ENCODE data around the gene CCNG2.

CCNG2 gene

GRCh38 chr4:77154065-77154464, 2.9 kb upstream of the CCNG2 start:
- Mint-ChIP-seq H3K4me3 (no peak overlapping the region), H3K27ac (no peak overlapping the region), H3K9me3 (no peaks in the 10 kb centered on the region), H3K36me3 (ENCODE audit: insufficient read depth) (peaks cover 25% of the 10 kb centered on the region), H3K4me1 (ENCODE audit: low read depth in 2 of 2) (peaks cover 6 to 12% of the 10 kb centered on the region in 2 donors), H3K27me3 (peaks cover 11 to 14% of the 10 kb centered on the region in 2 donors)
- ATAC-seq (replicated peaks): no peak
- no peak for DNase-seq

GRCh38 chr4:77154761-77155499, 2.1 kb upstream of the CCNG2 start:
- Mint-ChIP-seq H3K27me3 (peaks cover 11 to 14% of the 10 kb centered on the region in 2 donors), H3K27ac (no peak overlapping the region), H3K36me3 (ENCODE audit: insufficient read depth) (peaks cover 25% of the 10 kb centered on the region), H3K4me3 (peak overlapping the region in 1 of 2 donors; percentile 6), H3K9me3 (no peaks in the 10 kb centered on the region), H3K4me1 (ENCODE audit: low read depth in 2 of 2) (peaks cover 9 to 12% of the 10 kb centered on the region in 2 donors)
- DNase-seq (no peak), ATAC-seq (replicated peaks) (no peak)

- no peak for ATAC-seq (replicated peaks)
- no peak for DNase-seq
- Mint-ChIP-seq H3K4me1 (ENCODE audit: low read depth in 2 of 2) (peaks cover 9 to 12% of the 10 kb centered on the region in 2 donors), H3K9me3 (no peaks in the 10 kb centered on the region), H3K4me3 (peak overlapping the region; percentile 98 to 100), H3K27ac (peak overlapping the region in 1 of 2 donors; percentile 99), H3K27me3 (peaks cover 3 to 6% of the 10 kb centered on the region in 2 donors), H3K36me3 (ENCODE audit: insufficient read depth) (peaks cover 29% of the 10 kb centered on the region)
Observed at GRCh38 chr4:77155631-77156452, 1.2 kb upstream of the CCNG2 start.

- ATAC-seq (replicated peaks) (peak; percentile 91), DNase-seq (peak; percentile 97 to 99 (median 98))
- Mint-ChIP-seq H3K4me3 (peak overlapping the region; percentile 98 to 100), H3K36me3 (ENCODE audit: insufficient read depth) (peaks cover 35% of the 10 kb centered on the region), H3K4me1 (ENCODE audit: low read depth in 2 of 2) (peaks cover 9 to 12% of the 10 kb centered on the region in 2 donors), H3K9me3 (no peaks in the 10 kb centered on the region), H3K27ac (peak overlapping the region; percentile 92 to 99), H3K27me3 (no peaks in the 10 kb centered on the region)
Observed at GRCh38 chr4:77156533-77156911, 485 bp upstream of the CCNG2 start.

- Mint-ChIP-seq H3K9me3 (no peaks in the 10 kb centered on the region), H3K36me3 (ENCODE audit: insufficient read depth) (peaks cover 48% of the 10 kb centered on the region), H3K4me1 (ENCODE audit: low read depth in 2 of 2) (peaks cover 10 to 15% of the 10 kb centered on the region in 2 donors), H3K27me3 (no peaks in the 10 kb centered on the region), H3K27ac (peak overlapping the region; percentile 92 to 99), H3K4me3 (peak overlapping the region; percentile 98 to 100)
- peak; percentile 53 to 63 (median 55) for DNase-seq
- ATAC-seq (replicated peaks): peak; percentile 27
Observed at GRCh38 chr4:77157859-77158486, 966 bp downstream of the CCNG2 start.

GRCh38 chr4:77158487-77158861, 1.5 kb downstream of the CCNG2 start:
- Mint-ChIP-seq H3K9me3 (no peaks in the 10 kb centered on the region), H3K27me3 (no peaks in the 10 kb centered on the region), H3K4me1 (ENCODE audit: low read depth in 2 of 2) (peaks cover 15 to 20% of the 10 kb centered on the region in 2 donors), H3K4me3 (peak overlapping the region; percentile 98 to 100), H3K36me3 (ENCODE audit: insufficient read depth) (peaks cover 52% of the 10 kb centered on the region), H3K27ac (peak overlapping the region; percentile 92 to 99)
- DNase-seq (no peak), ATAC-seq (replicated peaks) (no peak)

- no peak overlapping the region for H3K4me3 Mint-ChIP-seq
- peaks cover 15 to 20% of the 10 kb centered on the region in 2 donors for H3K4me1 Mint-ChIP-seq (ENCODE audit: low read depth in 2 of 2)
- H3K9me3 Mint-ChIP-seq: no peaks in the 10 kb centered on the region
- ATAC-seq (replicated peaks) (no peak), DNase-seq (no peak)
- no peaks in the 10 kb centered on the region for H3K27me3 Mint-ChIP-seq
- H3K27ac Mint-ChIP-seq: no peak overlapping the region
- H3K36me3 Mint-ChIP-seq (ENCODE audit: insufficient read depth): peaks cover 64% of the 10 kb centered on the region
Observed at GRCh38 chr4:77159806-77160205, 2.8 kb downstream of the CCNG2 start.

- no peak overlapping the region for H3K27ac Mint-ChIP-seq
- no peaks in the 10 kb centered on the region for H3K9me3 Mint-ChIP-seq
- no peak for ATAC-seq (replicated peaks)
- no peak overlapping the region for H3K4me3 Mint-ChIP-seq
- DNase-seq: no peak
- no peaks in the 10 kb centered on the region for H3K27me3 Mint-ChIP-seq
- H3K4me1 Mint-ChIP-seq (ENCODE audit: low read depth in 2 of 2): peaks cover 9 to 13% of the 10 kb centered on the region in 2 donors
- peaks cover 56% of the 10 kb centered on the region for H3K36me3 Mint-ChIP-seq (ENCODE audit: insufficient read depth)
Observed at GRCh38 chr4:77163641-77164040, 6.6 kb downstream of the CCNG2 start.

GRCh38 chr4:77167173-77167572, 10.2 kb downstream of the CCNG2 start:
- Mint-ChIP-seq H3K27me3 (no peaks in the 10 kb centered on the region), H3K4me3 (no peak overlapping the region), H3K27ac (no peak overlapping the region), H3K4me1 (ENCODE audit: low read depth in 2 of 2) (peaks cover 5 to 11% of the 10 kb centered on the region in 2 donors), H3K36me3 (ENCODE audit: insufficient read depth) (peaks cover 39% of the 10 kb centered on the region), H3K9me3 (no peaks in the 10 kb centered on the region)
- ATAC-seq (replicated peaks) (no peak), DNase-seq (no peak)

GRCh38 chr4:77167866-77168265, 10.9 kb downstream of the CCNG2 start:
- Mint-ChIP-seq H3K9me3 (no peaks in the 10 kb centered on the region), H3K36me3 (ENCODE audit: insufficient read depth) (peaks cover 32% of the 10 kb centered on the region), H3K27me3 (no peaks in the 10 kb centered on the region), H3K4me1 (ENCODE audit: low read depth in 2 of 2) (peaks cover 5 to 9% of the 10 kb centered on the region in 2 donors), H3K4me3 (no peak overlapping the region), H3K27ac (no peak overlapping the region)
- ATAC-seq (replicated peaks): no peak
- DNase-seq: no peak

- DNase-seq (no peak), ATAC-seq (replicated peaks) (no peak)
- Mint-ChIP-seq H3K4me1 (ENCODE audit: low read depth in 2 of 2) (peaks cover 0 to 3% of the 10 kb centered on the region in 2 donors), H3K36me3 (ENCODE audit: insufficient read depth) (peaks cover 18% of the 10 kb centered on the region), H3K4me3 (no peak overlapping the region), H3K9me3 (no peaks in the 10 kb centered on the region), H3K27me3 (no peaks in the 10 kb centered on the region), H3K27ac (no peak overlapping the region)
Observed at GRCh38 chr4:77169481-77169880, 12.5 kb downstream of the CCNG2 start.

GRCh38 chr4:77170926-77171325, 13.9 kb downstream of the CCNG2 start:
- no peak for ATAC-seq (replicated peaks)
- Mint-ChIP-seq H3K36me3 (ENCODE audit: insufficient read depth) (peaks cover 4% of the 10 kb centered on the region), H3K9me3 (no peaks in the 10 kb centered on the region), H3K4me1 (ENCODE audit: low read depth in 2 of 2) (peaks cover 0 to 3% of the 10 kb centered on the region in 2 donors), H3K27me3 (peaks cover 7 to 10% of the 10 kb centered on the region in 2 donors), H3K4me3 (no peak overlapping the region), H3K27ac (no peak overlapping the region)
- no peak for DNase-seq

GRCh38 chr4:77172336-77172735, 15.3 kb downstream of the CCNG2 start:
- Mint-ChIP-seq H3K36me3 (ENCODE audit: insufficient read depth) (no peaks in the 10 kb centered on the region), H3K4me3 (no peak overlapping the region), H3K4me1 (ENCODE audit: low read depth in 2 of 2) (peaks cover 0 to 2% of the 10 kb centered on the region in 2 donors), H3K9me3 (no peaks in the 10 kb centered on the region), H3K27me3 (peaks cover 7 to 19% of the 10 kb centered on the region in 2 donors), H3K27ac (no peak overlapping the region)
- ATAC-seq (replicated peaks) (no peak), DNase-seq (no peak)

Data from effector memory CD8-positive, alpha-beta T cell (primary cell).